HCT116 (cell line): Measurements from ENCODE around the gene LYRM9. TPM values are rescaled to one million over a fixed set of nuclear protein-coding genes. Genes with fewer than 3 reads are reported as not detected.

Source experiments
- ATAC-seq: fragments of 200-7000 bp; cut with Tn5 transposase; 2 replicates; pipeline ENCODE4 v1.9.1; 2020; ENCODE audit warnings: mild to moderate bottlenecking, moderate library complexity
- BruUV-seq: library from RNA; stranded (reverse); fragments of 400-500 nt; replicated peaks from 2 replicates; lab custom pipeline; 2021; lab: Mats Ljungman, UMichigan
- CTCF ChIA-PET: fragments of 300-600 bp; sonication (Branson Sonifier 250); formaldehyde crosslinking; loops from one replicate; lab custom pipeline; 2021; ENCODE audit warnings: antibody characterized with exemption; lab: Charles Lee
- POLR2A ChIA-PET: fragments of 300-600, 350-600 bp; sonication (Branson Sonifier 250); formaldehyde crosslinking; loops from one replicate; lab custom pipeline; 2021; ENCODE audit warnings: antibody characterized with exemption; lab: Charles Lee
- RAD21 ChIA-PET, 2 experiments: fragments of 300-600 bp; sonication (Branson Sonifier 250); formaldehyde crosslinking; loops; one replicate each; lab custom pipeline; 2023; ENCODE audit warnings: low total read pairs in 2 of 2; ENCODE audit not compliant: uncharacterized antibody in 2 of 2, unreplicated experiment in 2 of 2, low non-redundant PET in 1 of 2; lab: Charles Lee
- DNase-seq: peaks from one replicate; pipeline ENCODE4 v3.0.0-alpha.2; 2010; ENCODE audit warnings: low read depth, low spot score
- H2AFZ ChIP-seq: fragments of 200-600 bp; shearing (Covaris generic), sonication (generic); 2 replicates; pipeline ENCODE4 v1.6.1; 2017; ENCODE audit warnings: low read depth, mixed run types, mixed read lengths, antibody characterized with exemption, low read length; ENCODE audit not compliant: poor library complexity, severe bottlenecking
- H3K27ac ChIP-seq: 2 replicates; pipeline ENCODE4 v1.5.1; 2012; ENCODE audit warnings: low read depth, low read length
- H3K27me3 ChIP-seq: fragments of 200-600 bp; sonication (generic); 2 replicates; pipeline ENCODE4 v1.6.1; 2016; ENCODE audit warnings: mixed run types, low read length, mixed read lengths; ENCODE audit not compliant: insufficient read depth
- H3K36me3 ChIP-seq, 2 experiments: fragments of 200-500 bp in 1 of 2; fragments of 200-600 bp in 1 of 2; sonication (Bioruptor generic) in 1 of 2; sonication (generic) in 1 of 2; 2 replicates each; pipeline versions ENCODE4 v1.5.1 to v1.6.1; 2014 to 2016; ENCODE audit warnings: low read length in 2 of 2, inconsistent platforms in 1 of 2, mixed read lengths in 1 of 2, mixed run types in 1 of 2; ENCODE audit not compliant: insufficient read depth in 2 of 2, control insufficient read depth in 1 of 2
- H3K4me1 ChIP-seq, 2 experiments: fragments of 200-600 bp in 1 of 2; sonication (generic) in 1 of 2; 2 replicates each; pipeline versions ENCODE4 v1.5.1 to v1.6.1; 2012 to 2017; ENCODE audit warnings: low read length in 2 of 2, inconsistent platforms in 1 of 2, mild to moderate bottlenecking in 1 of 2, mixed read lengths in 1 of 2, mixed run types in 1 of 2, moderate library complexity in 1 of 2; ENCODE audit not compliant: insufficient read depth in 2 of 2, control insufficient read depth in 1 of 2
- H3K4me2 ChIP-seq: fragments of 200-600 bp; sonication (generic); 2 replicates; pipeline ENCODE4 v1.6.1; 2017; ENCODE audit warnings: mixed run types, low read length, mixed read lengths
- H3K4me3 ChIP-seq, 2 experiments: fragments of 200-600 bp in 1 of 2; sonication (generic) in 1 of 2; replicated peaks in 1 of 2; 2 replicates each; pipeline ENCODE4 v1.5.1; 2011 to 2016; ENCODE audit warnings: low read length in 2 of 2, control low read depth in 1 of 2, low read depth in 1 of 2, mild to moderate bottlenecking in 1 of 2, mixed read lengths in 1 of 2, mixed run types in 1 of 2
- H3K79me2 ChIP-seq: fragments of 200-600 bp; sonication (generic); 2 replicates; pipeline ENCODE4 v1.6.1; 2017; ENCODE audit warnings: mild to moderate bottlenecking, mixed run types, low read length, moderate library complexity, mixed read lengths; ENCODE audit not compliant: insufficient read depth
- H3K9ac ChIP-seq: fragments of 200-600 bp; sonication (generic); 2 replicates; pipeline ENCODE4 v1.6.1; 2016; ENCODE audit warnings: low read length, mixed read lengths
- H3K9me2 ChIP-seq: fragments of 200-600 bp; sonication (generic), shearing (Covaris generic); 2 replicates; pipeline ENCODE4 v1.6.1; 2017; ENCODE audit warnings: mixed run types, mild to moderate bottlenecking, moderate library complexity; ENCODE audit not compliant: insufficient read depth
- H3K9me3 ChIP-seq, 2 experiments: fragments of 200-500 bp in 1 of 2; fragments of 200-600 bp in 1 of 2; sonication (Bioruptor generic) in 1 of 2; sonication (generic) in 1 of 2; 2 replicates each; pipeline ENCODE4 v1.6.1; 2014 to 2017; ENCODE audit warnings: low read length in 2 of 2, mixed read lengths in 2 of 2, inconsistent platforms in 1 of 2, low read depth in 1 of 2, mild to moderate bottlenecking in 1 of 2, mixed run types in 1 of 2, moderate library complexity in 1 of 2; ENCODE audit not compliant: control insufficient read depth in 1 of 2, insufficient read depth in 1 of 2
- H4K20me1 ChIP-seq: fragments of 200-600 bp; sonication (generic), shearing (Covaris generic); 2 replicates; pipeline ENCODE4 v1.6.1; 2017; ENCODE audit warnings: mixed run types, mild to moderate bottlenecking, moderate library complexity; ENCODE audit not compliant: insufficient read depth
- EGR1 ChIP-seq: IDR thresholded peaks from 2 replicates; pipeline ENCODE4 v1.6.1; 2012; ENCODE audit warnings: low read depth
- RAD21 ChIP-seq: IDR thresholded peaks from 2 replicates; pipeline ENCODE4 v1.6.1; 2012; ENCODE audit warnings: low read depth, mild to moderate bottlenecking
- TCF7L2 ChIP-seq: IDR thresholded peaks from 2 replicates; pipeline ENCODE4 v1.7.0; 2011; ENCODE audit warnings: borderline replicate concordance, inconsistent platforms; ENCODE audit not compliant: insufficient read depth, insufficient read length; ENCODE audit errors: extremely low read depth
- intact Hi-C: fragments of 100-400 bp; cut with micrococcal nuclease; formaldehyde crosslinking; loops from 2 replicates; pipeline ENCODE4 v1.10.0; 2022
- total RNA-seq: library from RNA; stranded (reverse); gene quantifications from one replicate; pipeline ENCODE4 v1.2.1, GENCODE V29; 2021; ENCODE audit not compliant: unreplicated experiment
- TF ChIP-seq, protein P1 (sequence below), 3 experiments: fragments of 200-600 bp in 1 of 3; sonication (generic) in 1 of 3; IDR thresholded peaks in 2 of 3; conservative IDR thresholded peaks in 1 of 3; 2 replicates each; pipeline ENCODE4 v1.5.1; 2012 to 2017; ENCODE audit warnings: low read depth in 2 of 3, low read length in 2 of 3, antibody characterized with exemption in 1 of 3, borderline replicate concordance in 1 of 3, control low read depth in 1 of 3, mild to moderate bottlenecking in 1 of 3, mixed read lengths in 1 of 3, mixed run types in 1 of 3, moderate library complexity in 1 of 3; ENCODE audit not compliant: insufficient read depth in 1 of 3
- TF ChIP-seq, protein P2 (sequence below): IDR thresholded peaks from 2 replicates; pipeline ENCODE4 v1.6.1; 2012; ENCODE audit warnings: low read depth

LYRM9 gene
- total RNA-seq, 1 experiment from 2014 or later = 4.8 TPM

DNA sequence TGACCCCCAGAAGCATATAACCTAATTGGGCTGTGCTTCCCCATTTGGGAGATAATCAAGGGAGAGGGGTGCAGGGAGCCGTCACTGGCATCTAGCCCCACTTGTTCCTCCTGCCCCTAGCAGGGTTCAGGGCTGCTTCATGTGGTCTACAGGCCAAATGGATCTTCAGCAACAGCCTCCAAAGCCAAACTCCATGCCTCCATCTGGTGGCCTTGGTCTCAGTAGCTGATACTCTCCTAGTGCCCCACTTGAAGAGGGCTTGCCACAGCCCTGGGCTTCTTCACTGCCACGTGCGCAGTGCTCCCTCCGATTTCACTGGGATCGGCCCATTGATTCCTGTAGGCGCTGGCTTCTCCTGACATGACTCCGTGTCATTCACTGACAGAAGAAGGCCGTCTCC is 24.6 kb downstream of the LYRM9 start:
- ATAC-seq = no peak
- Histone ChIP-seq H2AFZ (no peak overlapping the region), H3K27me3 (no peaks in the 10 kb centered on the region), H3K9ac (no peak overlapping the region), H3K9me3 (no peaks in the 10 kb centered on the region), H3K4me3 (no peak overlapping the region), H3K9me2 (no peaks in the 10 kb centered on the region), H3K4me1 (no peaks in the 10 kb centered on the region), H3K27ac (no peak overlapping the region), H3K4me2 (no peak overlapping the region), H3K79me2 (no peaks in the 10 kb centered on the region), H4K20me1 (no peaks in the 10 kb centered on the region), H3K36me3 (no peaks in the 10 kb centered on the region)
- TF ChIP-seq, protein P1, sequence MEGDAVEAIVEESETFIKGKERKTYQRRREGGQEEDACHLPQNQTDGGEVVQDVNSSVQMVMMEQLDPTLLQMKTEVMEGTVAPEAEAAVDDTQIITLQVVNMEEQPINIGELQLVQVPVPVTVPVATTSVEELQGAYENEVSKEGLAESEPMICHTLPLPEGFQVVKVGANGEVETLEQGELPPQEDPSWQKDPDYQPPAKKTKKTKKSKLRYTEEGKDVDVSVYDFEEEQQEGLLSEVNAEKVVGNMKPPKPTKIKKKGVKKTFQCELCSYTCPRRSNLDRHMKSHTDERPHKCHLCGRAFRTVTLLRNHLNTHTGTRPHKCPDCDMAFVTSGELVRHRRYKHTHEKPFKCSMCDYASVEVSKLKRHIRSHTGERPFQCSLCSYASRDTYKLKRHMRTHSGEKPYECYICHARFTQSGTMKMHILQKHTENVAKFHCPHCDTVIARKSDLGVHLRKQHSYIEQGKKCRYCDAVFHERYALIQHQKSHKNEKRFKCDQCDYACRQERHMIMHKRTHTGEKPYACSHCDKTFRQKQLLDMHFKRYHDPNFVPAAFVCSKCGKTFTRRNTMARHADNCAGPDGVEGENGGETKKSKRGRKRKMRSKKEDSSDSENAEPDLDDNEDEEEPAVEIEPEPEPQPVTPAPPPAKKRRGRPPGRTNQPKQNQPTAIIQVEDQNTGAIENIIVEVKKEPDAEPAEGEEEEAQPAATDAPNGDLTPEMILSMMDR (IDR thresholded peaks at IDR 0.05 in 2 of 3, conservative IDR thresholded peaks at IDR 0.05 in 1 of 3; ENCODE audit: borderline replicate concordance in 1 of 3, insufficient read depth in 1 of 3, low read depth in 2 of 3, low read length in 2 of 3) = no peak
- TF ChIP-seq RAD21 (0 out of 2 replicates have a peak, but pooled peaks have one; percentile 11), EGR1 (no peak), TCF7L2 (no peak)
- TF ChIP-seq, protein P2, sequence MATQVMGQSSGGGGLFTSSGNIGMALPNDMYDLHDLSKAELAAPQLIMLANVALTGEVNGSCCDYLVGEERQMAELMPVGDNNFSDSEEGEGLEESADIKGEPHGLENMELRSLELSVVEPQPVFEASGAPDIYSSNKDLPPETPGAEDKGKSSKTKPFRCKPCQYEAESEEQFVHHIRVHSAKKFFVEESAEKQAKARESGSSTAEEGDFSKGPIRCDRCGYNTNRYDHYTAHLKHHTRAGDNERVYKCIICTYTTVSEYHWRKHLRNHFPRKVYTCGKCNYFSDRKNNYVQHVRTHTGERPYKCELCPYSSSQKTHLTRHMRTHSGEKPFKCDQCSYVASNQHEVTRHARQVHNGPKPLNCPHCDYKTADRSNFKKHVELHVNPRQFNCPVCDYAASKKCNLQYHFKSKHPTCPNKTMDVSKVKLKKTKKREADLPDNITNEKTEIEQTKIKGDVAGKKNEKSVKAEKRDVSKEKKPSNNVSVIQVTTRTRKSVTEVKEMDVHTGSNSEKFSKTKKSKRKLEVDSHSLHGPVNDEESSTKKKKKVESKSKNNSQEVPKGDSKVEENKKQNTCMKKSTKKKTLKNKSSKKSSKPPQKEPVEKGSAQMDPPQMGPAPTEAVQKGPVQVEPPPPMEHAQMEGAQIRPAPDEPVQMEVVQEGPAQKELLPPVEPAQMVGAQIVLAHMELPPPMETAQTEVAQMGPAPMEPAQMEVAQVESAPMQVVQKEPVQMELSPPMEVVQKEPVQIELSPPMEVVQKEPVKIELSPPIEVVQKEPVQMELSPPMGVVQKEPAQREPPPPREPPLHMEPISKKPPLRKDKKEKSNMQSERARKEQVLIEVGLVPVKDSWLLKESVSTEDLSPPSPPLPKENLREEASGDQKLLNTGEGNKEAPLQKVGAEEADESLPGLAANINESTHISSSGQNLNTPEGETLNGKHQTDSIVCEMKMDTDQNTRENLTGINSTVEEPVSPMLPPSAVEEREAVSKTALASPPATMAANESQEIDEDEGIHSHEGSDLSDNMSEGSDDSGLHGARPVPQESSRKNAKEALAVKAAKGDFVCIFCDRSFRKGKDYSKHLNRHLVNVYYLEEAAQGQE = no peak
- ChIA-PET CTCF (interaction anchor here (1.8 kb wide), 1 partner anchor 63 kb away, joined by 11 read pairs; no protein-coding TSS in a partner anchor), RAD21 (no interaction called here), POLR2A (no interaction called here)
- no TSS peak for BruUV-seq
- no peak for DNase-seq
- intact Hi-C loops = no loop called here
